ENCODE results near the gene FILIP1L.

FILIP1L gene

GRCh38 chr3:99799422-99799821, 314.9 kb downstream of the FILIP1L start:
- no peak for DNase-seq (ENCODE audit: low read depth)
- TF ChIP-seq CTCF (conservative IDR thresholded peaks at IDR 0.05; ENCODE audit: low read depth, low read length) = no peak
- no peak overlapping the region for H3K4me3 ChIP-seq (ENCODE audit: low read length)

- no peak for DNase-seq (ENCODE audit: low read depth)
- TF ChIP-seq CTCF (conservative IDR thresholded peaks at IDR 0.05; ENCODE audit: low read depth, low read length) = no peak
- H3K4me3 ChIP-seq (ENCODE audit: low read length) = no peak overlapping the region
Measured at GRCh38 chr3:99795573-99795972, 318.7 kb downstream of the FILIP1L start.

- no peak for DNase-seq (ENCODE audit: low read depth)
- no peak overlapping the region for H3K4me3 ChIP-seq (ENCODE audit: low read length)
- TF ChIP-seq CTCF (conservative IDR thresholded peaks at IDR 0.05; ENCODE audit: low read depth, low read length) = no peak
Measured at GRCh38 chr3:99794485-99794884, 319.8 kb downstream of the FILIP1L start.

GRCh38 chr3:99789011-99789721, 325.1 kb downstream of the FILIP1L start:
- DNase-seq (ENCODE audit: low read depth) = no peak
- peak; percentile 82 for TF ChIP-seq CTCF (conservative IDR thresholded peaks at IDR 0.05; ENCODE audit: low read depth, low read length)

More at GRCh38 chr3:99789011-99789721, 325.1 kb downstream of the FILIP1L start:
- no peak overlapping the region for H3K4me3 ChIP-seq (ENCODE audit: low read length)

Measured in retinal pigment epithelial cell (primary cell).